Testis (tissue), 3 donors: Measurements from ENCODE around the gene FOXC2. TPM values are rescaled to one million over a fixed set of nuclear protein-coding genes. Genes with fewer than 3 reads are reported as not detected.
"Not testable (repeated sequence)": the region's sequence is repeated elsewhere in the genome, so short reads cannot be mapped to it uniquely, and the experiment has no call there.

Source experiments
- DNase-seq: peaks from one replicate; pipeline ENCODE4 v3.0.0-alpha.2; 2019
- H3K27ac ChIP-seq, 2 donors: fragments of 200-600 bp; sonication (generic); one replicate each; pipeline ENCODE4 v1.5.1; 2019
- H3K27me3 ChIP-seq: fragments of 200-600 bp; sonication (generic); one replicate; pipeline ENCODE4 v1.5.1; 2019
- H3K36me3 ChIP-seq: fragments of 200-600 bp; sonication (generic); one replicate; pipeline ENCODE4 v1.5.1; 2017; ENCODE audit warnings: low read depth; ENCODE audit errors: missing control alignments
- H3K4me1 ChIP-seq: fragments of 200-600 bp; sonication (generic); one replicate; pipeline ENCODE4 v1.5.1; 2019
- H3K4me3 ChIP-seq, 2 donors: fragments of 200-600 bp; sonication (generic); one replicate each; pipeline ENCODE4 v1.5.1; 2017 to 2019
- H3K9me3 ChIP-seq: fragments of 200-600 bp; sonication (generic); one replicate; pipeline ENCODE4 v1.5.1; 2017
- CTCF ChIP-seq, 3 experiments: fragments of 450-650 bp in 2 of 3; fragments of 200-600 bp in 1 of 3; sonication (generic) in 1 of 3; IDR thresholded peaks; one replicate each; pipeline ENCODE4 v1.5.1; 2016 to 2019; ENCODE audit warnings: antibody characterized with exemption in 3 of 3, mild to moderate bottlenecking in 2 of 3, moderate library complexity in 1 of 3
- POLR2A ChIP-seq: fragments of 450-650 bp; IDR thresholded peaks from one replicate; pipeline ENCODE4 v1.6.1; 2017; ENCODE audit warnings: antibody characterized with exemption, mild to moderate bottlenecking, moderate library complexity
- WGBS, 2 donors: methylation state at CpG; one replicate each; pipeline ENCODE4 v1.1.5; 2018; 5-methylcytosine and 5-hydroxymethylcytosine counted together
- intact Hi-C: fragments of 100-400 bp; cut with DNase I; formaldehyde crosslinking; loops from one replicate; pipeline ENCODE4 v1.15.1; 2023; ENCODE audit warnings: low total_unique reads
- polyA plus RNA-seq: library from polyadenylated mRNA; stranded (reverse); fragments of 350-450 nt; fragmentation: Illumina TruSeq; extraction: RNeasy Lipid Tissue Mini Kit (QIAGEN cat#74804); gene quantifications from one replicate; pipeline ENCODE4 v1.2.3, GENCODE V29; 2014; ENCODE audit warnings: low read depth, low replicate concordance; ENCODE audit not compliant: insufficient read depth
- total RNA-seq, 2 donors: library from RNA; depleted of rRNA; stranded (reverse); fragments of >200 nt; gene quantifications; one replicate each; pipeline ENCODE4 v1.2.3, GENCODE V29; 2016

The FOXC2 gene
- total and polyA plus RNA-seq, 3 donors from 2014 or later = 3.9 to 11.2 (median 7.6) TPM

DNA sequence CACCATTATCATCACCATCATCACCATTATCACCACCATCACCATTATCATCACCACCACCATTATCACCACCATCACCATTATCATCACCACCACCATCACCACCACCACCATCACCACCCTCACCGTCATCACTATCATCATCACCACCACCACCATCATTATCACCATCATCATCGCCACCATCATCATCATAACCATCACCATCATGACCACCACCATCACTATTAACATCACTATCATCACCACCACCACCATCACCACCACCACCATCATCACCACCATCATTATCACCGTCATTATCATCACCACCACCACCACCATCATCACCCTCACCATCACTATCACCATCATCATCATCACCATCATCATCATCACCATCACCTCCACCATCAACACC, 20.9 kb downstream of the FOXC2 start:
- intact Hi-C loops = no loop called here
- Histone ChIP-seq H3K27ac (no peak overlapping the region), H3K4me3 (no peak overlapping the region), H3K4me1 (peaks cover 3% of the 10 kb centered on the region), H3K27me3 (no peaks in the 10 kb centered on the region), H3K36me3 (no peaks in the 10 kb centered on the region), H3K9me3 (no peaks in the 10 kb centered on the region)
- no peak for TF ChIP-seq POLR2A
- no peak for TF ChIP-seq CTCF (IDR thresholded peaks at IDR 0.05)
- no peak for DNase-seq
- 94 to 95% methylated on average over 3 of the region's 3 CpGs for WGBS, 2 donors

- H3K27me3 ChIP-seq, intact Hi-C loops: not testable (repeated sequence)
These were observed 21.3 kb downstream of the FOXC2 start for GRCh38 chr16:86587955-86588354.

GRCh38 chr16:86590501-86591144, 24.0 kb downstream of the FOXC2 start:
- TF ChIP-seq POLR2A (no peak), CTCF (IDR thresholded peaks at IDR 0.05) (no peak)
- 94 to 97% methylated on average over 4 of the region's 4 CpGs for WGBS, 2 donors
- H3K36me3 ChIP-seq = no peaks in the 10 kb centered on the region
- intact Hi-C loops = no loop called here
- no peaks in the 10 kb centered on the region for H3K4me1 ChIP-seq
- H3K27me3 ChIP-seq = no peaks in the 10 kb centered on the region
- H3K27ac ChIP-seq = no peak overlapping the region
- H3K4me3 ChIP-seq = no peak overlapping the region
- no peak for DNase-seq
- no peaks in the 10 kb centered on the region for H3K9me3 ChIP-seq

More at GRCh38 chr16:86587955-86588354, 21.3 kb downstream of the FOXC2 start:
- not testable (repeated sequence) for H3K9me3 ChIP-seq, H3K4me3 ChIP-seq, H3K4me1 ChIP-seq, DNase-seq, H3K36me3 ChIP-seq, H3K27ac ChIP-seq
- WGBS, 2 donors = 92 to 94% methylated on average over 3 of the region's 3 CpGs

DNA sequence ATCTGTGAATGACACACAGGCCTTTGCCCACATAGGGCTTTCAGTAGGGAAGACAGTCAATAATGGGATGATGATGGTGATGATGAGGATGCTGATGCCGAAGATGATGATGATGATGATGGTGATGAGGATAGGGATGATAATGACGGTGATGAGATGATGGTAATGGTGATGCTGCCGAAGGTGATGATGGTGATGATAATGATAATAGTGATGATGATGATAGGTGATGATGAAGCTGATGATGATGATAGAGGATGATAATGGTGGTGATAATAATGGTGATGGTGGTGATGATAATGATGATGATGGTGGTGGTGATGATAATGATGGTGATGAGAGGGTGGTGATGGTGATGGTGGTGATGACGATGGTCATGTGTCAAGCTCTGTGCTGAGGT, 24.6 kb downstream of the FOXC2 start:
- Histone ChIP-seq H3K27ac (no peak overlapping the region), H3K4me3 (no peak overlapping the region), H3K36me3 (no peaks in the 10 kb centered on the region), H3K4me1 (no peaks in the 10 kb centered on the region), H3K9me3 (no peaks in the 10 kb centered on the region), H3K27me3 (no peaks in the 10 kb centered on the region)
- no peak for DNase-seq
- WGBS, 2 donors = 94 to 95% methylated on average over 4 of the region's 4 CpGs
- intact Hi-C loops = no loop called here
- TF ChIP-seq POLR2A (no peak), CTCF (IDR thresholded peaks at IDR 0.05) (no peak)

GRCh38 chr16:86593913-86594620, 27.4 kb downstream of the FOXC2 start:
- no peaks in the 10 kb centered on the region for H3K36me3 ChIP-seq
- intact Hi-C loops = no loop called here
- no peak for DNase-seq
- 74 to 81% methylated on average over 12 to 13 of the region's 13 CpGs for WGBS, 2 donors
- H3K27ac ChIP-seq = no peak overlapping the region
- no peaks in the 10 kb centered on the region for H3K9me3 ChIP-seq
- no peaks in the 10 kb centered on the region for H3K4me1 ChIP-seq
- no peaks in the 10 kb centered on the region for H3K27me3 ChIP-seq
- no peak overlapping the region for H3K4me3 ChIP-seq
- TF ChIP-seq POLR2A (no peak), CTCF (IDR thresholded peaks at IDR 0.05) (no peak)
